Activated CD4-positive, alpha-beta T cell treated with anti-CD3 and anti-CD28 coated beads, Interleukin-2, Interleukin-6, amounts not matched to agents 100 ng/mL and 50 ng/mL, durations not matched to agents 16 hours and 8 hours (primary cell): ENCODE data around the gene FN1.

ENCODE experiments used
- DNase-seq: peaks from one replicate; pipeline ENCODE4 v3.0.0-alpha.2; 2020

FN1 gene

DNA sequence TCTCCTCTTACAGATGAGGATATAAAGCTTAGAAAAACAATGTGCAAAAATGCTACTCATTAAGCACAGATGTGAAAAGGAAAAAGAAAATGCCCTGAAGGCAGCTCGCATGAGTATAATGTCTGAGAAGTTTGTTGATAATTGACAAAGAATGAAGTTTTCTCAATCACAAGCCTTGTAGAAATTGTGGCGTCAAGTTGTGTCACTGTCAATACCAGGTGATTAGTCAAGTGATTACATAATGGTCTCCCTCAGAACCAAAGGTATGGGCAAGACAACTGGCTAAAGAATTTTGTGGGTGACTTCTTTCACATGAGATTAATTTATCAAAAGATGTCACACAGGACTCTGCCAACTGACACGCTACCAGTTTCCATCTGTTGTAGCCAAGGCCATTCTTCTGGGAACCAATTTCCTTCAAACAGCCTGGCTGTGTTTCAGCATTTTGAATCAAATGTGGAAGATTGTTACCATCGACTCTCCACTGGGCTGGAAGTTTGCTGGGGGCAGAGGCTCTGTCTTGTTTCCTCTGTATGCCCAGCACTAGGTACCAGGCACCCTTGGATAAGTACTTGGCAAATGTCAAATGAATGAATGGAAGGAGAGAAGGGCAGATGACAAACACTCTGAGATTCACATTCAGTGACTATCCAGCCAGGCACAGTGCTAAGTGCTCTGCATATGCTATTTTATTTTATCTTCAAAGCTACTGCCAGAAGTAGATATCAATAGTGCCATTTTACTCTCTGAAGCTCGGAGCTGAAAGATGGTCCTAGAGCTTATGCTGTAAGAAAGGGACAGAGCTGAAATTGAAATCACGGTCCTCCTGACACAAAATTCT, 5.9 kb upstream of the FN1 start:
- no peak for DNase-seq

GRCh38 chr2:215439980-215440512, 4.2 kb upstream of the FN1 start:
- DNase-seq: peak; percentile 17

- no peak for DNase-seq
Measured at GRCh38 chr2:215439404-215439803, 3.5 kb upstream of the FN1 start.

GRCh38 chr2:215437614-215438013, 1.7 kb upstream of the FN1 start:
- no peak for DNase-seq

GRCh38 chr2:215436705-215437565, 1.1 kb upstream of the FN1 start:
- DNase-seq: peak; percentile 2

DNA sequence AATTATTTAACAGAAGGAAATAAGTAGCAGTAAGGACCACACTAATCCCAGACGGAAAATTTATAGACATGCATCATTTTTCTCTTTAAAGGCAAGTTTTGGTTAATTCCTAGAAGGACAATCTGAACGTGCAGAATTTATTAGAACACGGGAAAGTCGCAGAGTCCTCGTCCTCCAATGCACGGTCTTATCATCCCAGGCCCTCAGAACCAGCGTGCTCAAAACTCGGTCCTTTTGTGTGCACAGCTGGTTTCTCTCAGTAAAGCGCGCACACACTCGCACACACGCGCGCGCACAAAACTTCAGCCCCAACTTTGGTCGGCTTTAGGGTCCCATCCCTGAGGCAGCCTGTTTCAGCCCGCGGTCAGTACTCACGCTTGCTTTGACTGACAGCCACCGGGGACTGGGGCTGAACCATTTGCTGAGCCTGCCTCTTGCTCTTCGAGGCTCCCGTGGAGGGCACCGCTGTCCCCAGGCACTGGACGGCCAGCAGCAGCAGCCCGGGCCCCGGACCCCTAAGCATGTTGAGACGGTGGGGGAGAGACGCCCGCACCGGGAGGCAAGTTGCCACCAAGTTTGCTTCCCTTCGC, 493 bp downstream of the FN1 start:
- peak; percentile 11 for DNase-seq

DNA sequence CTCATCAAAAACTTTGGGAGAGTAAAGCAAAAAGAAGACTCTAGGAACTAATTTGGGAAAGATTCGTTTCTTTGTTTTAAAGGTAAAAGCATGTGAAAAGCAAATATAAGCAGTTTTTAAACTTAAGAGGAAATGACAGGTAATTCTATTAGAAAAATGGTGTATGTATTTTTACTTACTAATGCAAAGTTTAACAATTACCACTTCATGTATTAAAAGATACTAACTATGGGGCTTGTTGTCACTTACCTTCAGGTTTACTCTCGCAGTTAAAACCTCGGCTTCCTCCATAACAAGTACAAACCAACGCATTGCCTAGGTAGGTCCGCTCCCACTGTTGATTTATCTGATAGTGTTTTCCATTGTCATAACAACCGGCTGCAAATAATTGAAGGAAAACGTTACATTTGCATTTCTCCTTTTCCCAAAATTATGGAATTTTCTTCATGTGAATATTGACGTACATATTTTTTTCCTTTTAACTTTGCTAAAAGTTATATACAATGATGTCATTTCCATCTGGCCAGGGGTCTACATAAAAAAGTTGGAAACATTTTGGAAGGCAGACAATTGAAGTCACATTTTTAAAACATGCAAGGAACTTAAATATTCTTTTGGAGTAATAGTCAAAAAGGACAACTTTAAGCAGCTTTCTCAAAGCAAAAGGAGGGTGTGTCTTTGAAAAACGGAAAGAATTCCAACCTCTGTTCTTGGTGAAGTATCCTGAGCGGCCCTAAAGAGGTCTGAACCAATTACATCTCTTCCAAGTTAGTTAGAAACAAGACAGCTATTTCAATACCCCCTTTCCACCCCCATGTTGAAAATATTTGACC, 1.2 kb downstream of the FN1 start:
- DNase-seq: no peak

- no peak for DNase-seq
Measured at GRCh38 chr2:215432759-215433594, 2.9 kb downstream of the FN1 start.

DNA sequence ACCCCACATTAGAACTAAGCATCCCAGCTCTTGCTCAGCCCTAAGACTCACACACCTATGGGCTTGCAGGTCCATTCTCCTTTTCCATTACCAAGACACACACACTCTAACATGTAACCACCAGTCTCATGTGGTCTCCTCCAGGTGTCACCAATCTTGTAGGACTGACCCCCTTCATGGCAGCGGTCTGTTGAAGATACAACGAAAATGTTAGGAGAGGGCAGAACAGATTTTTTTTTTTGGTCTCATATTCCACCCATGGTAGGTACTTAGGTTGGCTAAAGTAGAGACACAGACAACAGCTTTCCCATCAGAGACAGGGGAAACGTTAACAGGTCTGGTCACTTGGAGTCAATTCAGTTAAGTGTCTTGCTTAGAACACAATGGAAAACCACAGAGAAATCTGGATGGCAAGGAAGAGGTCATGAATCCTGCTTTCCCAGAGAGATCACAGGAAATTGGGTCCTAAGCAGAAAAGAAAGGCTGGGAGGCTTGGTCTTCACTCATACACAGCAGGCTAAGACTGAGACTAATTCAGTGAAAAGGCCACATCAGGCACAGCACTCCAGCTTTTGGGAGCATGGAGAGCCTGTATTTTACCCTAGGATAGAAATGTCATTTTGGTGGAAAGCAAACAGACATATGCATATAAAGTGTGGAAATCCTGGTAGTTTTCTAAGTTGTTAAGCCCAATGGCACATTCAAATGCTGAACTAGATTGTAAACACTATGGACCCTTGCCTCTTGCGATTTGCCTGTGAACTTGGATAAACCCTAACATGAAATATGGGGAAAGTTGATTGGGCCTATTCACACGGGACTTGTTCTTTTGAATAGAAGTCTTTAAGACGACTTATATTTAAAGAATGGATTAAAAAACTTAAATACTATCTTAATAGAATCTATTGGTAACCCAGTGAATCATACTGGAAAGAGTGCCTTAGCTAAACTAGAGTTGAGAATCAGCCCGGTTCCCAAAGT, 3.8 kb downstream of the FN1 start:
- no peak for DNase-seq

DNA sequence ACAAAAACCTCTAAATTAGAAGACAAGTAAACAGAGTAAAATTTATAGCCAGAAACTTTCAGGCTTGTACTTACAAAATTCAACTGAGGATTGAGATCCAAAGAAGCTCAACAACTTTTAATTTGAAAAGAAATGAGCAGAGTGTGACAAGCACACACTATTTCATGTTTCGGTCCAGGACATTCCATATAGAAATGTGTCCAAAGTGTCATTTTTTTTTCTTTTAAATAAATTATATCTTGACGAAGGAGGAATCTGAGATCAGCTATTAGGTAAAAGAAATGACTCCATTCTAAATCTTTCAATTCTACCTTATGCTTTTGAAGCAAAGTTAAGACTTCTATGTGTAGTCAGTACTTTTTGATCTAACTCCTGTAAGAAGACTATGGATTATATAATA, 4.6 kb downstream of the FN1 start:
- no peak for DNase-seq

GRCh38 chr2:215430528-215431187, 5.2 kb downstream of the FN1 start:
- DNase-seq: no peak

DNA sequence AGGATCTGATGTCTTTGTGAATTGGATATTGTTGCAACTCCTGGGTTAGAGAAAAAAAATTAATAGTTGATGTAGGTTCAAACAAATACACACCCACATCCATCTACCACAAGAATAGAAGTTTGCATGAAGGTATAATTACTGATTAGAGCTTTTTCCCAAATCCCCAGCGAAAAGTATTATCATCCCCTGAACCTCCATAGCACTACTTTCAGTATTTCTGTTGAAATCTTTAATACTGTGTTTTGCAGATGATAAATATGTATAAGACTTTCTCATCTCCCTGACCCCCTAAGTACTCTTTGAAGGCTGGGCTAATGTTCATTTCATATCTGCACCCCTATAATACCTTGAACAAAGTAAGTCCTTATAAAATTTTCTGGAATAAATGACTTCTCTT, 6.4 kb downstream of the FN1 start:
- DNase-seq: no peak

- no peak for DNase-seq
Measured at GRCh38 chr2:215428060-215428910, 7.6 kb downstream of the FN1 start.

DNA sequence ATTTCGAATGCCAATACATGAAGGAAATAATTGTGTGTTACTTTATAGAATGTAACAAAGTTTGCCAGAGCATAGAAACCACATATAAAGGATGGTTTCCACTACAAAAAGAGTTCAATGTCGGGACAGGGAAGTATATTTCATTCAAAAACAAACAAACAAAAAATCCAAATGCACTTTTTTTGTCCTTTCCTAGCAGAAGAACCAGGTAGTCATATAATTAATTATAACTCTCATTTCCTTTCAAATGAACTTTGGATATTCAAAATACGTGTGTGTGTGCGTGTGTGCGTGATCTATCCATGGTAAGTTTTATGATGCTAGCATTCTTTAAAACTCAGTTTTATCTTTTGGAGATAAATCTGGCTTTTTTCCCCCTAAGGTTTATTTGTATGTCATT, 8.3 kb downstream of the FN1 start:
- DNase-seq: no peak

- no peak for DNase-seq
Measured at GRCh38 chr2:215425021-215425782, 10.7 kb downstream of the FN1 start.

GRCh38 chr2:215423928-215424540, 11.8 kb downstream of the FN1 start:
- no peak for DNase-seq

DNA sequence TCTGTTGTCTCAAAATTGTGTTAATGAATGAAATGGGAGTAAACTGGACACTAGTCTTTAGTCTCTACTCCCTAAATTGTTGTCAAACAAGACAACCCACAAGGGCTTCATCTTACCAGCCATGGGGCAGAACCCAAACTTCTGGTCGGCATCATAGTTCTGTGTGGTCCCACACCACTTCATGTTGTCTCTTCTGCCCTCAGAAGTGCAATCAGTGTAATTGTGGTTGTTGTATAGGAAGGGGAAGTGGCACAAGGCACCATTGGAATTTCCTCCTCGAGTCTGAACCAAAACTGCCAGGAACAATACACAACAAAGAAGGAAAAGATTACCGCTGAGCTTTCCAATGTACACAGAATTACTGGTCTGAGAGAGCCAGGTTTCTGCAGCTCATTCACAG, 12.6 kb downstream of the FN1 start:
- no peak for DNase-seq
